WERI-Rb-1 (cell line): Measurements from ENCODE around the gene PLCD1.
"Not testable (repeated sequence)": the region's sequence is repeated elsewhere in the genome, so short reads cannot be mapped to it uniquely, and the experiment has no call there.

Experiments used
- DNase-seq: peaks from one replicate; pipeline ENCODE4 v3.0.0-alpha.2; 2020
- H3K27ac ChIP-seq: fragments of 250-450 bp; sonication (Bioruptor Pico); 2 replicates; pipeline ENCODE4 v1.5.1; 2020; ENCODE audit warnings: mild to moderate bottlenecking, moderate library complexity
- H3K27me3 ChIP-seq: fragments of 250-450 bp; sonication (Bioruptor Pico); 2 replicates; pipeline ENCODE4 v1.5.1; 2021; ENCODE audit warnings: mild to moderate bottlenecking, low read depth, moderate library complexity; ENCODE audit not compliant: insufficient read depth, severe bottlenecking
- H3K36me3 ChIP-seq: fragments of 250-450 bp; sonication (Bioruptor Pico); 2 replicates; pipeline ENCODE4 v1.5.1; 2020; ENCODE audit warnings: mild to moderate bottlenecking, moderate library complexity
- H3K4me3 ChIP-seq: 2 replicates; pipeline ENCODE4 v1.5.1; 2011; ENCODE audit warnings: low read depth, mild to moderate bottlenecking, control low read depth, low read length
- H3K9me3 ChIP-seq: fragments of 250-450 bp; sonication (Bioruptor Pico); 2 replicates; pipeline ENCODE4 v1.5.1; 2021; ENCODE audit warnings: mild to moderate bottlenecking, moderate library complexity; ENCODE audit not compliant: severe bottlenecking
- TF ChIP-seq, protein P1 (sequence below): IDR thresholded peaks from 2 replicates; pipeline ENCODE4 v1.5.1; 2011; ENCODE audit warnings: low read depth, mild to moderate bottlenecking, control low read depth, inconsistent platforms, low read length

Gene PLCD1

DNA sequence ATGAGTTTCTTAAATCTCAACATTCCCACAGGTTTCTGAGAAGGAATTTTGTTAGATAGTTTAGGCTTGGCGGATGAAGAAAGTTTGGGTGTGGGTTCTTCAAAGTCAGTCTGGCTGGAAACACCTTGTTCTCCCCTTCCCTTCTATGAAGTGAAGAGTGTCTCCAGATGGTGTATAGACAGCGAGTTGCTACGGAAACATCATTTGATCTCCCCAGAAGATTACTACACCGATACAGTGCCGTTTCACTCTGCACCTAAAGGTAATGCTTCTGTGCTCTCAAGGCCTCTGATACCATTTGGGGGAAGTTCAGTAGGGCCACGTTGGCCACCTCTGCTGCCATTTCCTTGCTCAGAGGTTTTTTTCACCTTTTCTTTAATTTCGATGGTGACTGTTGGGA is 30.1 kb upstream of the PLCD1 start:
- H3K27ac ChIP-seq = no peak overlapping the region
- TF ChIP-seq, protein P1, sequence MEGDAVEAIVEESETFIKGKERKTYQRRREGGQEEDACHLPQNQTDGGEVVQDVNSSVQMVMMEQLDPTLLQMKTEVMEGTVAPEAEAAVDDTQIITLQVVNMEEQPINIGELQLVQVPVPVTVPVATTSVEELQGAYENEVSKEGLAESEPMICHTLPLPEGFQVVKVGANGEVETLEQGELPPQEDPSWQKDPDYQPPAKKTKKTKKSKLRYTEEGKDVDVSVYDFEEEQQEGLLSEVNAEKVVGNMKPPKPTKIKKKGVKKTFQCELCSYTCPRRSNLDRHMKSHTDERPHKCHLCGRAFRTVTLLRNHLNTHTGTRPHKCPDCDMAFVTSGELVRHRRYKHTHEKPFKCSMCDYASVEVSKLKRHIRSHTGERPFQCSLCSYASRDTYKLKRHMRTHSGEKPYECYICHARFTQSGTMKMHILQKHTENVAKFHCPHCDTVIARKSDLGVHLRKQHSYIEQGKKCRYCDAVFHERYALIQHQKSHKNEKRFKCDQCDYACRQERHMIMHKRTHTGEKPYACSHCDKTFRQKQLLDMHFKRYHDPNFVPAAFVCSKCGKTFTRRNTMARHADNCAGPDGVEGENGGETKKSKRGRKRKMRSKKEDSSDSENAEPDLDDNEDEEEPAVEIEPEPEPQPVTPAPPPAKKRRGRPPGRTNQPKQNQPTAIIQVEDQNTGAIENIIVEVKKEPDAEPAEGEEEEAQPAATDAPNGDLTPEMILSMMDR = no peak
- DNase-seq = no peak

DNA sequence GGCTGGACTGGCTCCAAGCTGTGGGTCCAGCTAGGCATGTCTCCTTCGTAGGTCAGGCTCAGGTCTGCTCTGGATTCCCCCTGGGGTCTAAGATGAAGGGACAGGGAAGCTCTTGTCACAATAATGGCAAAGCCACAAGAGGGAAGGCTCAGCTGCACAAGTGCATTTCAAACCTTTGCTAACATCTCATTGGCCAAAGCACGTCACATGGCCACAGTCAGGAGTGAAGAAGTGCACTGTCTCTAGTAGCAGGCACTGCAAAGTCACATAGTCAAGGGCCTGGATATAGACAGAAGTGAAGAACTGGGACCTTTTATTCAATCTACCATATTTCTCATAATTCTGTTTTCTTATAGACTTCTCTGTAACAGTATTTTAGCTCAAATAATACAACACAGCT is 29.7 kb upstream of the PLCD1 start:
- H3K9me3 ChIP-seq = no peaks in the 10 kb centered on the region

More for the DNA sequence above, 30.1 kb upstream of the PLCD1 start:
- H3K36me3 ChIP-seq = no peaks in the 10 kb centered on the region
- no peaks in the 10 kb centered on the region for H3K9me3 ChIP-seq
- no peak overlapping the region for H3K4me3 ChIP-seq
- peaks cover 5% of the 10 kb centered on the region for H3K27me3 ChIP-seq

DNA sequence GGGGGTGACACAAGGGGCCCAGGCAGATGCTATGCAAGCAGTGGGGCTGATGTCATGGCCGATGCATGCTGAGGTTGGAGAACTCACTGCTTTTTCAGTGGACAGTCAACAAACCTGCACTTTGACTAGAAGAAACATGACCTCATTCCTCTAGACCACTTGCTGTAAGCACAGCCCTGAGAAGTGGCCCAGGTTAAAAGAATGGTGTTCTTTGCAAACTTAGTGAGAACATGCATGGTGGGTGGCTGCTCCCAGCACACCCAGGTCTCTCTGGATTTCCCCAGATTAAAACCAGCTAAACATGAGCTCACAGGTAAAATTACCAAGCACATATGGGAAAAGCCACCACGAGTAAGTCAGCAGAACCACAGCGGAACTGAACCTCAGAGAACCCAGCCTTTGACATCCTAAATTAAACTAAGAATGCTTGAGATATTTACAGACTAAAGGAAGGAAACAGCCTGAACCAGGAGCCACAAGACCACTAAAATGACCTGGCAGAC is 25.1 kb upstream of the PLCD1 start:
- Histone ChIP-seq H3K27ac (no peak overlapping the region), H3K27me3 (no peaks in the 10 kb centered on the region), H3K9me3 (no peaks in the 10 kb centered on the region), H3K4me3 (no peak overlapping the region), H3K36me3 (no peaks in the 10 kb centered on the region)
- DNase-seq = no peak
- TF ChIP-seq, protein P1 = no peak

More for the DNA sequence above, 29.7 kb upstream of the PLCD1 start:
- no peak for DNase-seq
- H3K27me3 ChIP-seq = peaks cover 5% of the 10 kb centered on the region
- H3K4me3 ChIP-seq = no peak overlapping the region
- H3K27ac ChIP-seq = no peak overlapping the region
- H3K36me3 ChIP-seq = no peaks in the 10 kb centered on the region
- TF ChIP-seq, protein P1 = no peak

DNA sequence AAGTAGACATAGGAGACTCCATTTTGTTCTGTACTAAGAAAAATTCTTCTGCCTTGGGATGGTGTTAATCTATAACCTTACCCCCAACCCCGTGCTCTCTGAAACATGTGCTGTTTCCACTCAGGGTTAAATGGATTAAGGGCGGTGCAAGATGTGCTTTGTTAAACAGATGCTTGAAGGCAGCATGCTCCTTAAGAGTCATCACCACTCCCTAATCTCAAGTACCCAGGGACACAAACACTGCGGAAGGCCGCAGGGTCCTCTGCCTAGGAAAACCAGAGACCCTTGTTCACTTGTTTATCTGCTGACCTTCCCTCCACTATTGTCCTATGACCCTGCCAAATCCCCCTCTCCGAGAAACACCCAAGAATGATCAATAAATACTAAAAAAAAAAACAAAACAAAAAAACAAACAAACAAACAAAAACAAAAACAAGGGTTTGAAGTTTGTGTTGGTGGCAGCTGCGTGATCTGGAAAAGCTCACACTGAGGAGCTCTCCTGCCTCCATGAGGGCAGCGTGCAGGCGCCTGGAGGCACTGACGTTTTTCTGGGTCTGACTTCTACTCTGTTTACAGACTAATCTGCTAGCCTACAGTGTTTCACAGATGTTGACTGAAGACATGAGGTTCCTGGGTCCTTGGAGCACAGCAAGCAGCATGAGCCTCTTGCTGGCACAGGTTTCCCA is 24.5 kb upstream of the PLCD1 start:
- H3K27ac ChIP-seq, H3K36me3 ChIP-seq, H3K27me3 ChIP-seq, H3K4me3 ChIP-seq, DNase-seq, H3K9me3 ChIP-seq: not testable (repeated sequence)

DNA sequence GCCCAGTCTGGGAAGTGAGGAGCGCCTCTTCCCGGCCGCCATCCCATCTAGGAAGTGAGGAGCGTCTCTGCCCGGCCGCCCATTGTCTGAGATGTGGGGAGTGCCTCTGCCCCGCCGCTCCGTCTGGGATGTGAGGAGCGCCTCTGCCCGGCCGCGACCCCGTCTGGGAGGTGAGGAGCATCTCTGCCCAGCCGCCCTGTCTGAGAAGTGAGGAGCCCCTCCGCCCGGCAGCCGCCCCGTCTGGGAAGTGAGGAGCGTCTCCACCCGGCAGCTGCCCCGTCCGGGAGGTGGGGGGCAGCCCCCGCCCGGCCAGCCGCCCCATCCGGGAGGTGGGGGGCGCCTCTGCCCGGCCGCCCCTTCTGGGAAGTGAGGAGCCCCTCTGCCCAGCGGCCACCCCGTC is 23.8 kb upstream of the PLCD1 start:
- H3K27me3 ChIP-seq, H3K27ac ChIP-seq, H3K9me3 ChIP-seq, H3K36me3 ChIP-seq, H3K4me3 ChIP-seq, DNase-seq: not testable (repeated sequence)

DNA sequence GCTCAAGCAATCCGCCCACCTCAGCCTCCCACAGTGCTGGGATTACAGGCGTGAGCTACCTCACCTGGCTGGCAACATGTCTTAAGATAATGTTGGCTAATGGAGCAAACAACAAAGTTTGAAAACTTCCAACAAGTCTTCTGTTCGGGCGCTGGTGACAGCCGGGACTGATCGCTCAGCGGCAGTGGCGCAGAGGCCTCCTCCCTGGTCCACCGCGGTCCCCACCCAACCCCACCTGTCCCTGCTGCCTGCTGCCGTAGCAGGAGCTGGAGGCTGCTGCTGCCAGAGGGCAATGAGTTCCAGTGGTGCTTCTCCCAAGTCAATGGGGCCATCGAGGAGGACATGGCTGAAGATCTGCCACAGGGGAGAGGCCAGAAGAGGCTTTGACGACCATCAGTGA is 21.7 kb upstream of the PLCD1 start:
- no peak for DNase-seq
- Histone ChIP-seq H3K4me3 (no peak overlapping the region), H3K27me3 (no peaks in the 10 kb centered on the region), H3K9me3 (no peaks in the 10 kb centered on the region), H3K36me3 (no peaks in the 10 kb centered on the region), H3K27ac (no peak overlapping the region)
- TF ChIP-seq, protein P1 = no peak
